Panc1 (cell line): ENCODE measurements around the gene CDK5RAP2.

Experiments used
- POLR2AphosphoS5 ChIP-seq: IDR thresholded peaks from 2 replicates; pipeline ENCODE4 v1.6.1; 2012; ENCODE audit warnings: mild to moderate bottlenecking, low read depth, low read length, moderate library complexity
- TCF7L2 ChIP-seq: IDR thresholded peaks from 2 replicates; pipeline ENCODE4 v1.6.1; 2011; ENCODE audit warnings: mild to moderate bottlenecking, low read depth, low read length, inconsistent platforms
- TF ChIP-seq, protein P1 (sequence below): fragments of 450-650 bp; IDR thresholded peaks from 2 replicates; pipeline ENCODE4 v1.5.1; 2017; ENCODE audit warnings: mild to moderate bottlenecking

GRCh38 chr9:120532475-120532874 lies 47.5 kb downstream of the CDK5RAP2 start:
- TF ChIP-seq, protein P1, sequence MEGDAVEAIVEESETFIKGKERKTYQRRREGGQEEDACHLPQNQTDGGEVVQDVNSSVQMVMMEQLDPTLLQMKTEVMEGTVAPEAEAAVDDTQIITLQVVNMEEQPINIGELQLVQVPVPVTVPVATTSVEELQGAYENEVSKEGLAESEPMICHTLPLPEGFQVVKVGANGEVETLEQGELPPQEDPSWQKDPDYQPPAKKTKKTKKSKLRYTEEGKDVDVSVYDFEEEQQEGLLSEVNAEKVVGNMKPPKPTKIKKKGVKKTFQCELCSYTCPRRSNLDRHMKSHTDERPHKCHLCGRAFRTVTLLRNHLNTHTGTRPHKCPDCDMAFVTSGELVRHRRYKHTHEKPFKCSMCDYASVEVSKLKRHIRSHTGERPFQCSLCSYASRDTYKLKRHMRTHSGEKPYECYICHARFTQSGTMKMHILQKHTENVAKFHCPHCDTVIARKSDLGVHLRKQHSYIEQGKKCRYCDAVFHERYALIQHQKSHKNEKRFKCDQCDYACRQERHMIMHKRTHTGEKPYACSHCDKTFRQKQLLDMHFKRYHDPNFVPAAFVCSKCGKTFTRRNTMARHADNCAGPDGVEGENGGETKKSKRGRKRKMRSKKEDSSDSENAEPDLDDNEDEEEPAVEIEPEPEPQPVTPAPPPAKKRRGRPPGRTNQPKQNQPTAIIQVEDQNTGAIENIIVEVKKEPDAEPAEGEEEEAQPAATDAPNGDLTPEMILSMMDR = no peak
- TF ChIP-seq POLR2AphosphoS5 (no peak), TCF7L2 (no peak)
